OCI-M2 (cell line): ENCODE data around the gene KRT83.
"Not testable (repeated sequence)": the region's sequence is repeated elsewhere in the genome, so short reads cannot be mapped to it uniquely, and the experiment has no call there.

Source experiments
- DNase-seq: peaks from one replicate; lab custom pipeline; 2025; ENCODE audit not compliant: unreplicated experiment; lab: John Stamatoyannopoulos, UW

Gene KRT83

DNA sequence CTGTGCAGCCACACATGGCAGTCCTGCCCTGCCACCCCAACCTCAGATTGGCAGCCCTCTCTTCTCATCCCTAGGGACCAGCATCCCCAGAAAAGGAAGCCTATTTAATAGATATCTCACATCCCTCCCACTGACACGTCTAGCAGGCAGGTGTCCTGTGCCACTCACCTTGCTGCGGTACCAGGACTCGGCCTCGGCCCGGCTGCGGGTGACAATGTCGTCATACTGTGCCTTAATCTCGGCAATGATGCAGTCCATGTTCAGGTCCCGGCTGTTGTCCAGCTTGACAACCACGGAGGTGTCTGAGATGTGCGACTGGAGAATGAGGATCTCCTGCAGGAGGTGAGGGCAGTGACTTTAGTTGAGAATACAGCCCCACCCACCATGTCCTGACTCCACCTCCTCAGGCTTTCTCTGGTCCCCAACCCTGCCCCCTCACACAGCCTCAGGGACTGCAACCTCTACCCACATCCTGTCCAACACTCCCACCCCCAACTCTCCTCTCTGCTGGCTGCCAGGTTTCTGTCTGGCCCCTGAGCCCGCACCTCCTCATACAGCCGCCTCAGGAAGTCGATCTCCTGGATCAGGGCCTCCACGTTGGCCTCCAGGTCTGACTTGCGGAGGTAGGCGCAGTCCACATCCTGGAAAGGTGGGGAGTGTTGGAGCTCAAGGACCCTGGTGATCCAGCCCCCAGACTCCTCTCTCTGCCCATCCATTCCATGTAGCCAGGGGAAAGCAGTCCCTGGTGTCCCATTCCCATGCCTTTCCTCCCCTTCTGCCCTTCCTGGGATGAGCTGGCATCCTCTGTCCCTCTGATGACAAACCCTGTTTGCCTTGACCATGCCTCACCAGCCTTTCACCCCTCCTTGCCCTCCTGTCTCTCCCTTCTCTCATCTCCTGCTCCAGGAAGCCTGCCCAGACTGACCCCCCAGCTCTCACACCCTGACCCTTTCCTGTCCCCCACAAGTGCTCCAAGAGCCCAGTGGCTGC lies 33.1 kb downstream of the KRT83 start:
- DNase-seq: not testable (repeated sequence)

DNA sequence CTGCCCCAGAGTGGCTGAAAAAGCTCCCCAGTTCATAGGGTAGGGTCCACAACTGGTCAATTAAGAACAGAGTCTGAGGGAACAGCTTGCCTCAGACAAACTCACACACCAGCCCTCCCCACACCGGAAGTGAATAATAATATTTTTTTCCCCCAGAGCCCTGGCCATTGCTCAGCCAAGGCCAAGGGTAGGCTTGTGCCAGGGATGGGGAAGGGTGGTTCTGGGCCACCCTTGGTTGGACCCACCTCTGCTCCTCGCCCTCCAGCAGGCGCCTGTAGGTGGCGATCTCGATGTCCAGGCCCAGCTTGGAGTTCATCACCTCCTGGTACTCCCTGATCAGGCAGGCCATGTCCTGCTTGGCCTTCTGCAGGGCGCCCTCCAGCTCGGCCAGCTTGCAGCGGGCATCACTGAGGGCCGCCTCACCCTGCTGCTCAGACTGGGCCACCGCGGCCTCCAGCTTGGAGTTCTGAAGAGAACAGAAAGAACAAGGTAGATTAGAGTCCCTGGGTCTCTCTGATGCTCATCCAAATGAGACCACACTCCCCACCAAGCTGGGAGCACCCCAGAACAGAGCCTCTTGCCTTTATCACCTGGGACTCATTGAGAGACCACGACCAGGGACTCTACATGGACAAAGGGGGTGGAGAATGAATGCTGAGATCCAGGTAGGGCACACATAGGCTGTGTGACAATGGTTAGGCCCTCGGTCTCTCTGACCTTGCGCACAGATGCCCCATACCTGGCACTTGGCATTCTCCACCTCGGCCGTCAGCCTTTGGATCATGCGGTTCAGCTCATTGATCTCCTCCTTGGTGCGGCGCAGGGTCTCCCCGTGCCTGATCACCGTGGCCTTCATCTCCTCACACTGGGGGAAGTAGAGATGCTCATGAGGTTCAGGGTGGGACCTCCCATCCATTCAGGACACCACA lies 34.1 kb downstream of the KRT83 start:
- DNase-seq: not testable (repeated sequence)

DNA sequence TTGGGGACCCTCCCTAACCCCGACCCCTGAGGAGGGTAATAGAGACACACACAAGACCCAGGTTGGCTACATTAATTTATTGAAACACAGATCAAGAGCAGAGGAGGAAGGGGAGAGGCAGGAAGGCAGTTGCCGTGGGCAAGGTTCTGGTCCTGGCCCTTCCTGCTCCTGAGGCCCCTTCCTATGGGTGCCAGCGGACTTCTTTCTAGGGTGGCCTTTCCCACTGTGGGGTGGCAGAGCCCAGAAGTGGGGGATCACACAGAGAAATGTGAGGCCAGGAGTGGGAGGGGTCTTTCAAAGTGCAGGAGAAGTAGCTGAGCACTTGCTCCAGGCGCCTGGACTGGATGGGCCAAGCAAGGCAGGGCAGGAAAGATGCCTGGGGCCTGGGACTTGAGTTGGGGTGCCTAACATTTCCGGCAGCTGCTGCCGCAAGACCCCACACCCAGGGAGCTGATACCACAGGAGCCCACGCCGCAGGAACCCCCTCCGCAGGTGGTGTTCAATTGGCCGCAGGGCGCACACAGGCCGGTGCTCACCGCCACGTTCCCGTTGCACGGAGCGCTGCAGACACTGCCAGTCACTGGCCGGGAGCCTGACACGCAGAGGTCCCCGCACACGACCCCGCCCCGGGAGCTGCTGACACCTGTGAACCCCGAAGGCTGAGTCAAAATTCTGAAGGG lies 35.2 kb downstream of the KRT83 start:
- DNase-seq: no peak

DNA sequence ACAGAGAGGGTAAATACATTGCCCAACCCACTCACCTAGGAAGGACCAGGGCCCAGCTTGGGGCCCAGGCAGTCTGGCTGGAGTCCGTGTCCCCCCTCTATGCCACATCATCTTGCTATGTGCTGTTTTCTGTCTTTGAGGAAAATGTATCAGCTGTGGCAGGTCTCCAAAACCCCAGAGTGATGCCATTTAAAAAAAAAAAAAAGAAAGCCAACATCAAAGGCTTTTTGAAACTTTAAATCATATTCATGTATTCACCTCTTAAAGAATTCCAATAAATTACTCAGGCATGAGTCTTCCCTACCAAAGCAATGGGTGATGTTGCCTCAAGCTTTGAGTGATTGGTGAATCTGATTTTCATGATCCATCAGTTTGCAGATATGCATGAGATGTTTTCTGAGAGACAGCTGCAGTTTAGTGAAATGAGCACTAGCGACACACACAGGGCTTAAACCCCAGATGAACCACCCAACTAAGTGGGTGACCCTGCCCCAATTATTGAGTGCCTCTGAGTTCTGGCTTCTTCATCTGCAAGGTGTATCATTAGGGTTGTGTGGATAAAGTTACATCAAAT lies 35.9 kb downstream of the KRT83 start:
- DNase-seq: no peak

DNA sequence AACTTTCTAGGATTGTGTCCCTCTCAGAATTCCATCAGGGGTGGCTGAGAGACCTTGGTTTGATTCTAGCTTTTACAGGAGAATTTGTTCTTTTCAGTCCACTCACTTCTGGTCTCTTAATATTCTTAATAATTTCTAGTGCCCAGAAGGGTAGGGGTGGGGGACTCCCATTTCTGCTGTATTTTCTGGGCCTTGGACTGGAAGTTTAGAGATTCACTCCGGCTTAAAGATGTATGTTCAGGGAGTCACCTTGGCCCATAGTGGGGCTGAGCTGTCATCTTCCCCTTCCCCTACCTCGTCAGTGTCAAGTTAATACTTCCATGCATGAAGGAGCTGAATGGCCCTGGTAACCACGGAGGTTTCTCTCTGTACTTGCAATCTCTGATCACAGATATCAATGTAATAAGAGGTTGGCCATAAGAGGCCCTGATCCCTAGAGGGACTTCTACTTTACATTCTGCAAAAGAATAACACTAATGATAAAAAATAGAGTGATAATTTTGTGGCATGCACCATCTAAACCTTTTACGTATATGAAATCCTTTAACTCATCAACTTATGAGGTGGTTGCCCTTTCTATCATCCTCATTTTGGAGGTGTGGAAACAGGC lies 36.5 kb downstream of the KRT83 start:
- no peak for DNase-seq

DNA sequence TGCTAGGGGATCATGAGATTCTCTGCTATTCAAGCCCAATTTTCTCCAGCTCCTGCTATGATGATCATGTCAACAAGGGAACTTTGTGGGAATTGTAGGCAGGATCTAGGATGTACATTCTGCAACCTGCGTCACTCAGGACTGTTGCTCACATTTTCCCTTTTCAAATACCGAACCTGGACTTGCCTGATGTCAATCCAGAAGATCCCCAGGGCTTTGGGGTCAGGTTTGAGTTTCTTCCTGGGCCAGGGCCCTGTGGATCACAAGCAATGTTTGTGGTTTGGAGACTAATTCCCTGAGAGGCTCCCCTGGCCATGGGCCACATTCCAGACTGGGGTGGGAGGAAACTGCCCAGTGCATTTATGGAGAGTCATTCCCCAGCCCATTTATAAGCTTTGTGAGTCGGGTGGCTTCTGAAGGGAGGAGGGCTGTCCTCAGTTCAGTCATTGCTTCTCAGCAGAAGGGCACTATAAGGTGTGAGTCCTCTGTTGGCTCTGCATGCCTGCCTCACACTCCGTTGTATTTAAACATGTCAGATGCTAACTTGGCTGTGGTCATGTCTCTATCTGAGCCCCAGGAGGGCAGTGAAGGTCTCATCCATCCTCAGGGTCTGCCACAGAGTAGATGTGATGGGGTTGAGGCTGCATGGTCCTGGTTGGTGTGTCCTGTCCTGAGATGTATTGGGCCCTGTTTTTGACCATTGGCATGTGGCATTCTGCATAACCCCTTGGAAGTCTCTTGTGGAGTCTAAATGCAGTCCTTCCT lies 40.2 kb downstream of the KRT83 start:
- DNase-seq: no peak

DNA sequence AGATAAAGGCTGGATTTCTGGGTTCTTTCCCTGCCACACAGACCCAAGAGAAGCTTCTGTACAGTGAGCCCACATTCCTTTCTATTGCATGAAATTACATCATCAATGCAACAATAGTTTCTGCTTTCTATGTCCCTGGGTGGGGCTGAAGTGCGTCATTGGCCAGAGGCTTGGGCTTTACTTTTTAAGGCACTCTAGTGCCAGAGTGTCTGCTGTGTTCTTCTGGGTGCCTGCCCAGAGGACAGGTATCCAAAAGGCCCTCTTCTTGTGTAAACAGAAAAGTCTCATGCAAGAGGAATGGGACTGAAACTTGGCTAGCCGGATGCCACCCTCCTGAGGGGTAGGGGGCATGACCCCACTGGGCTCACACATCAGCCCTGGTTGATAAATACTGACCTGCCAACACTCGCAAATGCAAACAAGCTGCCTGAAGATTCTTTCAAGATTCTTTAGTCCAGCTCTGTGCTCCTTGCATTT lies 40.8 kb downstream of the KRT83 start:
- no peak for DNase-seq

DNA sequence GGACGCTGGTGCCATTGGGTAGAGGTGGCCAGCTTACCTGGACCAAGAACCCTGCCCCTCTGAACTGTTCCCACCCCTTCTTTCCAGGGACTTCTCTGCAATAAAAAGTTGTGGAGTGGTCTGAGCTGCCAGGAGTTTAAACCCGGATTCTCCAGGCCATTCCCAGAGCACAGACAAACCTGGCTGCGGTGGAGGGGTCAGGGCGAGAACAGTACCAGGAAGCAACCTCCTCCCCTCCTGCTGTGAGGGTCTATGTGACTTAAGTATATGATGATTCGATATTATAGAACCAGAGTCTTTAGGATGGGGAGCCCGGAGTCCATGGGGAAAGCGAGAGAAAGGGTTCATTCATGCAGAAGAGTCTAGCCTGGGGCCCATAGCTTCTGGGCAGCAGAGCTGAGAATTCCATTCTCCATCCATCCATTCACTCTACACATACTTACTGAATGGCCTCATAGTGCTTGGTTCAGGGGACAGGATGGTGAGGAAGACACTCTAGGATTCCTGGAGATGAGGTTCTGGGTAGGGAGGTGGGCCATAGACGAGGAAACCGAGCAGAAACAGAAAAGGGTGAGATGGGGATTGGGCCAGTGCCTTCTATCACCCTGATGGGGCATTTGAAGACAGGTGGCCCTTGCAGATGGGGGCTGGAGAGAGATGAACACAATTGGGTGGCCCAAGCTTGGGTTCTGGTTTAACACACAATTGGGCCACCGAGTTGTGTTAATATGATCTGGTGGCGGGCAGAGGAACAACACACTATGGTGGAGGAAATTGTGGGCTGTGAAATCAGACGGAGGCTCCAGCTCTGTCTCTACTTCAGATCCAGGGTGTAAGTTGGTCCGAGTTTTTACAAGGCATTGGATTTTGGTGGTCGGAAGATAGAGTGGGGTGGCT lies 41.5 kb downstream of the KRT83 start:
- DNase-seq: no peak

DNA sequence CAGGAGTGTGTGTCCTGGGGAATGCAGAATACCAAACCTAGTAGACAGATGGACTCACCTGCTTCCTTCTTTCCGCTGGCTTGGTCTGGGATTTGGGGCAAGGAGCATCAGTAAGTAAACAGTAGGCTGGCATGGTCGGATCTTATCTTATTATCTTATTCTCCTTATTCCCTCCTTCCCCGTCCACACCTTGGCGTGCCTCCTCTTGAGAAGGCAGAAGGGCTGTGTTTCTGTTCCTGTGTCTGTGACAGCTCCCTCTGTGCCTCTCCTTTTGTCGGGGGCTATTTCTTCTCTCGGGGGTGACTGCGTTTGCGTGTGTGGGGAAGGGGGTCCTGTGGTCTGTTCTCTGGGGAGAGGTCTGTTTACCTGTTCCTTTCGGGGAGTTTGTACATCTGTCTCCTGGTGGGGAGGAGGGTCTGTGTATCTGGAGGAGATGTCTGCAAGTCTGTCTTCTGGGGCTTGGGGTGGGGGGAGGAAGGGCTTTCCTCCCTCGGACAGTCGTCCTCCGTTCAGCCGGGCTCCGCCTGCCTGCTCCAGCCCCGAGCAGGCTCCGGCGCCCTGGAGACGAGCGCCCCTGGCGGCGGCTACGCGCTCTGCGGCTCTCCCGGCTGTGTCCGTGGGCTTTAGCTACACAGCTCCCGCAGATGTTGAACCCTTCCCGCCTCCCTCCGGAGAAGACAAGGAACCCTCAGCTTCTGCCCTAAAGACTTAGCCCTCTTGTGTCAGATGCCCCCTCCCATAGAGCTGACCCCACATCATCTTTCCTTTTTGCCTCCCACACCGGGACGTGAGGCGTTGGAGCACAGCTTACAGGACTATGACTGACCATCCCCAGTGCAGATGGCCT lies 42.4 kb downstream of the KRT83 start:
- no peak for DNase-seq

DNA sequence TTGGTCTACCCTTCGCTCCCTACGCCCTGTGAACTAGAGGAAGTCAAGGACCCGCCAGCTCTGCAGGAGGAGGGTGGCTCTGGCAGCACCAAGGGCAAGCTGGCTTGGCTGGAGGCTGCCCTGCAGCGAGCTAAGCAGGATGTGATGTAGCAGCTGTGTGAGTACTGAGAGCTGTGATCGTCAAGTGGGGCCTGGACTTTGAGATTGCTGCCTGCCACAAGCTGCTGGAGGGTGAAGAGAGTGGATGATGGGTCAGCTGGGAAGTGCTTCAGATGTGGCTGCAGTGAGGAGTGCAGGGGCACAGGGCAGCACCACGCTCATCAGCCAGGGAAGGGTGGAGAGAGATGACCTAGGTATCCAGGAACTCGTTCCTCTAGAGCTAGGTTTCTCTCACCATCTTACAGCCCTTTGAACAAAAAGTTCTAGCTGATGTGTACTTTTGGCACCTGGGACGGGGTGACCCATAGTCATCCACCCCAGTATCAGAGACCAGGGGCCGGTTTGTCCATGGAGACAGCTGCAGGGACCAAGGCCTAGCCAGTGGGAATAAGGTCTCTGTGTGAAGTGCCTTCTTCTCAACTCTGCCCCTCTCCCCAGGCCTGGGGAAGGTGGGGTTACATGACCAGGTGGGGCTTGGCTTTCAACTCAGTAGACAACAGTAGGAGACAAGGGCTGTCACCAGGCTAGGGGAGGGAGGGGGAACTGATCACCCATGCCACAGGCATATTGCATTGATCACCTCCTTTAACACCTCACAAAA lies 43.5 kb downstream of the KRT83 start:
- no peak for DNase-seq

DNA sequence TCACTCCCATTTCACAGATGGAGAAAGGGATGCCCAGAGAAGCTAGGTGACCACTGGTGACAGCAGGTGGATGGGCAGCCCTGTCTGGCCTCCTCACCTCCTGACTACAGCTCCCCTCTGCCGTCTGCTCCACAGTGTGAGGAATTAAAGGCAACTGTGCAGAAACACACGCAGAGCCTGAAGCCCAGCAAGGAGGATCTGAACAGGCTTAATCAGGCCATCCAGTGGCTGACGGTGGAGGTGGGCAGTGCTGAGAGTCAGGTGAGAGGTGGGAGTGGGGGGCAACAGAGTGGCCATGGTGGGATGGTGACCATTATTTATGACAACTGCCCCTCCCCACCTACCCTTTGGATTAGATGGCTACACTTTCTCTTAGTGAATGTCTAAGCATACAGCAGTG lies 45.5 kb downstream of the KRT83 start:
- DNase-seq: no peak

DNA sequence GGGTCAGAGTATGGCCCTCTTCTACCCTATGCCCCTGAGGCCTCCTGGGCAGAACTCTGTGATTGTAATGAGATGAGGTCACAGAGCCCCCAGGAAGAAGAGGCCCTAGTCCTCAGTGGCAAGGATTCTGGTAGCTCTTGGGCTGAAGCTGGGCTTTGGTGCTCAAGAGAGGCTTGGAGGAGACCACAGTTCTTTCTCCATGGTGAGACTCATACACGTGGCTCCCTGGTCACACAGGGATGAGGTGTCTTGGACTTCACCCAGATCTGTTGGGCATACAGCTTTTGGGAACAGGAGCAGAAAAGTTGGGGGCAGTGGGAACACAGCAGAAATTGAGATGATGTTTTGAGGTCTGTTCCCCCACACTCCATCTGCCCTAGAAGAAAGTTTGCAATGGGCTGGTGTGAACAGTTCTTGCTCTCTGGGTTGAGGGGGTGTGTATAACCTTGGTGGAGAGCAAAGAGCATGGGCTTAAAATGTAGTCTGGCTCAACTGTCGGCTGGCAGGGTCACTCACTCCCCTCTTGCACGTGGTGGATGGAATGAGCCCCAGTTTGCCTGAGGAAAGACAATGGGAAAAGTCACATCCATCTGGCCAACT lies 46.6 kb downstream of the KRT83 start, which contains the start of gene KRT86:
KRT86 (plus strand) TSS at position 125 of the 600 bp plus-strand sequence. CDS start 27,272 bp downstream, outside the sequence.
- DNase-seq: no peak

DNA sequence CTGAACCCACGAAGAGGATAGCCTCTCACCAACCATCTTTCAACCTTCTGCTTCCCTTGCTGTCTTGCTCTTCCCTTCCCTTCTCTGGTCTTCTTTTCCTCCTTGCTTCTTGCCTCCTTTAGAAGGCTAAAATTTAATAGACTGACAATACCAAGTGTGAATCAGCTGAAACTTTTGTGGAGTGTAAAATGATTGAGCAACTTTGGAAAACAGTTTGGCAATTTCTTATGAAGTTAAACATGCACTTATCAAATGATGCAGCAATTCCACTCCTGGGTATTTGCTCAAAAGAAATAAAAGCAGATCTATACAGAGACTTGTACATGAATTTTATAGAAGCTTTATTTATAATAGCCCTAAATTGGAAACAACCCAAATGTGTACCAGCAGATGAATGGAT lies 50.0 kb downstream of the KRT83 start:
- DNase-seq: no peak

DNA sequence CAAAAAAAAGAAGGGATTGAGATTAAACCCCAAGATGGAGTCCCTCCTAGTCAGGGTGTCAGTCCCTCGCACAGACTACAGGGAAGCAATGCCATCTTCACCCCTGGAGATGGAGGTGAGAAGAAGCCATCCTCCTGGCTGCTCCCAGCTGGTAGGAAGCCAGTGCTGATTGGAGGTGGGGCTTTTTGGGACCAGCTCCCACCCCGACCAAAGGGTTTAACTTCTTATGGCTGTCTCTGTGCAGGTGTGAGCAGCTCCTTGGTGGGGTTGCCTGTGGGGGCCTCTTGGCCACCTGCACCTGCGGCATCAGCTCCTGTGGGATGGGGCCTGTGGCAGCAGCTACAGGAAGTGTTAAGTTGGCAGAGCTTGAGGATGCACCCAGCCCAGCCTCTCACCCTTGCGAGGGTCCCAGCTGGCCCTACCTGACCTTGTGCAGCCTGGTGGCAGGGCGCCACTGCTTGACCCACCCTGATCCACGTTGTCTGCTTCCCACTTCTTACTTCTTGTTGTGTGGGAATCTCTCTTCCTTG lies 50.6 kb downstream of the KRT83 start:
- DNase-seq: no peak

DNA sequence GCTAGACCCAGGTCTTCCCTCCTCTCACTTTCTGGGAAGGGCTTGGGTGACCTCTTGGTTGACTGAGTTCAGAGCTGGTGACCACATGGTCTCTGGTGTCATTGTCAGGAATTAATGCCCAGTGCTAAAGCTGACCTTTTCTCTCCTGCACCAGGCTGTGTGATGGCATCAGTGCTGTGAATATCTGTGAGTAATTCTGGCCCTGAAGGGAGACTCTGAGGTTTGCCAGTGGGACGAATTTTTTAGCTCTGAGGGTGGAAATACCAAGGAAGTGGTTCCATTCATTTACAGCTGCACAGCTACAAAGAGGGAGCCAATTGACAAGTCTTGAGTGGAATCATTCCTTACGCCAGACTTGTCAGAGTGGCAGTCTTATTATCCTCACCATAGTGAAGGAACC lies 53.0 kb downstream of the KRT83 start:
- no peak for DNase-seq

DNA sequence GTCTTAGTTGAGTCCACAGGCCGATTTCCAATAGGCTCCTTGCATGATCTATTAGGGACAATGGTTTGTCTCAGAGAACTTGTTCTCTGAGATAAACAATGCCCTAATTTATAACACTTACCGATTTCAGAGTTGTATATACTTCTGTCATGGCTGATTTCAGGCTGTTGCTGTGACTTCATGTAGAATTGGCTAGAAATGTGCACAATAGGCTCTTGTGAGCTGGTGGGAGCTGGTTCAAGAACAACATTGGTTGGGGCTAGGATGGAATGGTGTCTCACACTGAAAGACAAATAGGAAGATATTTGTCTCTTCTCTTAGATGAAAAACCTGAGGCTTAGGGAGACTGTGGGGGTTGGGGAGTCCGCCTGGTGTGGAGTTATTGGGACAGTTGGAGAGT lies 53.5 kb downstream of the KRT83 start:
- no peak for DNase-seq
